Esophagus muscularis mucosa (tissue), 4 donors: ENCODE data around the gene NOD2. TPM values are rescaled to one million over a fixed set of nuclear protein-coding genes. Genes with fewer than 3 reads are reported as not detected.

Experiments
- DNase-seq: peaks from one replicate; pipeline ENCODE4 v3.0.0-alpha.2; 2017; ENCODE audit errors: extremely low spot score
- H3K27ac ChIP-seq, 4 donors: fragments of 200-600 bp; sonication (generic); replicated peaks in 1 of 4; 1 replicate in 3 of 4; 2 replicates in 1 of 4; pipeline ENCODE4 v1.5.1; 2016 to 2019; ENCODE audit warnings: mild to moderate bottlenecking in 1 of 4
- H3K27me3 ChIP-seq, 4 donors: fragments of 200-600 bp; sonication (generic); one replicate each; pipeline versions ENCODE4 v1.5.1 to v1.6.0; 2016 to 2019
- H3K36me3 ChIP-seq, 4 donors: fragments of 200-600 bp; sonication (generic); one replicate each; pipeline ENCODE4 v1.5.1; 2016 to 2019
- H3K4me1 ChIP-seq, 4 donors: fragments of 200-600 bp; sonication (generic); one replicate each; pipeline ENCODE4 v1.5.1; 2016 to 2019
- H3K4me3 ChIP-seq, 4 donors: fragments of 200-600 bp; sonication (generic); 1 replicate in 2 of 4; 2 replicates in 2 of 4; pipeline ENCODE4 v1.5.1; 2016 to 2019; ENCODE audit warnings: mild to moderate bottlenecking in 4 of 4, moderate library complexity in 1 of 4
- H3K9me3 ChIP-seq, 4 donors: fragments of 200-600 bp; sonication (generic); 1 replicate in 3 of 4; 2 replicates in 1 of 4; pipeline ENCODE4 v1.5.1; 2016 to 2019
- CTCF ChIP-seq, 3 experiments: fragments of 200-600 bp in 2 of 3; fragments of 450-650 bp in 1 of 3; sonication (generic) in 2 of 3; IDR thresholded peaks; one replicate each; pipeline ENCODE4 v1.5.1; 2017 to 2019; ENCODE audit warnings: antibody characterized with exemption in 3 of 3, mild to moderate bottlenecking in 2 of 3, moderate library complexity in 1 of 3
- EP300 ChIP-seq: sonication (generic); formaldehyde crosslinking; IDR thresholded peaks from one replicate; pipeline ENCODE4 v1.6.1; 2017; ENCODE audit warnings: antibody characterized with exemption
- POLR2A ChIP-seq: fragments of 450-650 bp; IDR thresholded peaks from one replicate; pipeline ENCODE4 v1.6.1; 2017; ENCODE audit warnings: antibody characterized with exemption, moderate library complexity, mild to moderate bottlenecking, low read depth
- POLR2AphosphoS5 ChIP-seq, 2 donors: sonication (generic); formaldehyde crosslinking; IDR thresholded peaks; one replicate each; pipeline ENCODE4 v1.6.1; 2017; ENCODE audit warnings: antibody characterized with exemption in 2 of 2
- WGBS: methylation state at CpG from one replicate; pipeline ENCODE4 v1.1.5; 2018; 5-methylcytosine and 5-hydroxymethylcytosine counted together
- intact Hi-C: fragments of 100-400 bp; cut with DNase I; formaldehyde crosslinking; loops from one replicate; pipeline ENCODE4 v1.15.1; 2023
- total RNA-seq, 4 donors: library from RNA; depleted of rRNA; stranded (reverse); fragments of >200 nt; gene quantifications; one replicate each; pipeline versions ENCODE4 v1.1.0 to v1.2.1, GENCODE V29; 2016

Gene NOD2
- total RNA-seq, 4 donors from 2014 or later: 1.2 to 6.0 (median 2.5) TPM

- TF ChIP-seq POLR2A: no peak
- TF ChIP-seq CTCF (IDR thresholded peaks at IDR 0.05): no peak
- TF ChIP-seq EP300: no peak
- no peak for TF ChIP-seq POLR2AphosphoS5 (IDR thresholded peaks at IDR 0.05)
- no peak for DNase-seq
- Histone ChIP-seq H3K27ac (no peak overlapping the region), H3K27me3 (no peaks in the 10 kb centered on the region), H3K4me1 (peaks cover 0 to 11% (median 0%) of the 10 kb centered on the region in 4 donors), H3K36me3 (no peaks in the 10 kb centered on the region), H3K4me3 (no peak overlapping the region), H3K9me3 (no peaks in the 10 kb centered on the region)
- 76% methylated on average over 8 of the region's 9 CpGs for WGBS
- intact Hi-C loops: no loop called here
Measured at GRCh38 chr16:50718761-50719400, 25.5 kb downstream of the NOD2 start.

GRCh38 chr16:50719401-50720337, 26.3 kb downstream of the NOD2 start:
- intact Hi-C loops: no loop called here
- H3K27me3 ChIP-seq: no peaks in the 10 kb centered on the region
- no peak overlapping the region for H3K27ac ChIP-seq
- WGBS: 85% methylated on average over 20 of the region's 20 CpGs
- H3K4me3 ChIP-seq: no peak overlapping the region
- peaks cover 0 to 11% (median 0%) of the 10 kb centered on the region in 4 donors for H3K4me1 ChIP-seq
- no peaks in the 10 kb centered on the region for H3K9me3 ChIP-seq
- TF ChIP-seq CTCF (IDR thresholded peaks at IDR 0.05): no peak
- TF ChIP-seq EP300: no peak
- no peak for TF ChIP-seq POLR2AphosphoS5 (IDR thresholded peaks at IDR 0.05)
- no peak for TF ChIP-seq POLR2A
- H3K36me3 ChIP-seq: no peaks in the 10 kb centered on the region
- no peak for DNase-seq

GRCh38 chr16:50721549-50722404, 28.4 kb downstream of the NOD2 start:
- H3K27me3 ChIP-seq: no peaks in the 10 kb centered on the region
- H3K4me1 ChIP-seq: peaks cover 0 to 11% (median 0%) of the 10 kb centered on the region in 4 donors
- H3K9me3 ChIP-seq: no peaks in the 10 kb centered on the region
- TF ChIP-seq POLR2AphosphoS5 (IDR thresholded peaks at IDR 0.05): no peak
- TF ChIP-seq POLR2A: no peak
- no peak for TF ChIP-seq EP300
- no peak for TF ChIP-seq CTCF (IDR thresholded peaks at IDR 0.05)
- intact Hi-C loops: no loop called here
- 94% methylated on average over 6 of the region's 6 CpGs for WGBS
- peaks cover 0 to 10% (median 0%) of the 10 kb centered on the region in 4 donors for H3K36me3 ChIP-seq
- no peak for DNase-seq
- H3K27ac ChIP-seq: no peak overlapping the region
- H3K4me3 ChIP-seq: no peak overlapping the region

GRCh38 chr16:50722405-50722737, 29.0 kb downstream of the NOD2 start:
- intact Hi-C loops: no loop called here
- WGBS: 86% methylated on average over 1 of the region's 1 CpG
- no peak for DNase-seq

More at GRCh38 chr16:50722405-50722737, 29.0 kb downstream of the NOD2 start:
- TF ChIP-seq EP300: no peak
- TF ChIP-seq POLR2A: no peak
- no peak for TF ChIP-seq POLR2AphosphoS5 (IDR thresholded peaks at IDR 0.05)
- TF ChIP-seq CTCF (IDR thresholded peaks at IDR 0.05): no peak
- no peaks in the 10 kb centered on the region for H3K9me3 ChIP-seq
- H3K4me1 ChIP-seq: peaks cover 0 to 11% (median 0%) of the 10 kb centered on the region in 4 donors
- H3K36me3 ChIP-seq: peaks cover 0 to 10% (median 0%) of the 10 kb centered on the region in 4 donors
- no peaks in the 10 kb centered on the region for H3K27me3 ChIP-seq
- H3K27ac ChIP-seq: no peak overlapping the region
- H3K4me3 ChIP-seq: no peak overlapping the region
